ENCODE data around the gene CMPK1. TPM values are rescaled to one million over a fixed set of nuclear protein-coding genes. Genes with fewer than 3 reads are reported as not detected.

The CMPK1 gene
- total and polyA plus RNA-seq, 2 donors (not counting 1 experiment from before 2014, with no cell fraction given), result 65.1 to 87.4 TPM

DNA sequence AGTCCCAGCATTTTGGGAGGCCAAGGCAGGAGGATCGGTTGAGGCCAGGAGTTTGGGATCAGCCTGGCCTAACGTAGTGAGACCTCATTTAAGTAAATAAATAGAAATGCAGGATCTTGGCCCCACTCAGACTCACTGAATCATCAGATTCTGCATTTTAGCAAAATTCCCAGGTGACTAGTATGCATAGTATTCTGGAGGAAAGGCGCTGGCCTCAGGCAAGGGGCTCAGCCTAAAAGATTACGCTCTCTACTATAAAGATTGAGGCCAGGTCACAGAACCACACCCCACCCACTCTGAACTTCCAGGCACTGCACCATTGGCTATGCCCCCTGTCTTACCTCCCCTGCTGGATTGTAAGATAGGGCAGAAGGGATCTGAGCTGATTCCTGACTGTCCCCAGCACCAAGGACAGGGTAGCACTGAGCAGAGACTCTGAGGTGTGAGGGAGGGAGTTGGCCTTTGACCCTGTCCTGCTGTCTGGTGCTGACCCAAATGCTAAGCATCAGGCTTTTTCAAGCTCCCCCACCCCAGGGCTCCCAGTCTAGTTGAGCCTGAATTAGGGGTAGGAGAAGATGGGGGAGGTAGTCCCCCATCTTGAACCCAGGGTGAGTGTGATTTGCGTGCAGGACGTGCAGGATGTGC is 85.2 kb downstream of the CMPK1 start:
- Histone ChIP-seq H3K9me3 (ENCODE audit: control insufficient read depth, insufficient read depth, low read depth, low read length) (no peaks in the 10 kb centered on the region), H3K27ac (ENCODE audit: insufficient read depth, low read length) (no peak overlapping the region), H4K20me1 (ENCODE audit: control insufficient read depth, extremely low read depth, insufficient read depth, low read length) (no peaks in the 10 kb centered on the region), H2AFZ (ENCODE audit: low read length) (no peak overlapping the region), H3K36me3 (ENCODE audit: control insufficient read depth, insufficient read depth, low read length) (no peaks in the 10 kb centered on the region), H3K4me3 (replicated peaks in 1 of 4; ENCODE audit: control extremely low read depth in 1 of 4, insufficient read depth in 1 of 4, low read depth in 3 of 4, low read length in 4 of 4) (no peak overlapping the region), H3K4me1 (ENCODE audit: control insufficient read depth, extremely low read depth, insufficient read depth, low read length) (no peaks in the 10 kb centered on the region), H3K27me3 (ENCODE audit: control insufficient read depth, insufficient read depth, low read length) (peaks cover 24% of the 10 kb centered on the region), H3K9ac (ENCODE audit: insufficient read depth, low read length) (no peak overlapping the region), H3K79me2 (ENCODE audit: control insufficient read depth, insufficient read depth, low read length) (no peaks in the 10 kb centered on the region), H3K4me2 (ENCODE audit: extremely low read depth, insufficient read depth, low read length) (no peak overlapping the region)
- no peak for TF ChIP-seq EZH2 (IDR thresholded peaks at IDR 0.05; ENCODE audit: low read length, missing control alignments)
- TF ChIP-seq, protein P1, sequence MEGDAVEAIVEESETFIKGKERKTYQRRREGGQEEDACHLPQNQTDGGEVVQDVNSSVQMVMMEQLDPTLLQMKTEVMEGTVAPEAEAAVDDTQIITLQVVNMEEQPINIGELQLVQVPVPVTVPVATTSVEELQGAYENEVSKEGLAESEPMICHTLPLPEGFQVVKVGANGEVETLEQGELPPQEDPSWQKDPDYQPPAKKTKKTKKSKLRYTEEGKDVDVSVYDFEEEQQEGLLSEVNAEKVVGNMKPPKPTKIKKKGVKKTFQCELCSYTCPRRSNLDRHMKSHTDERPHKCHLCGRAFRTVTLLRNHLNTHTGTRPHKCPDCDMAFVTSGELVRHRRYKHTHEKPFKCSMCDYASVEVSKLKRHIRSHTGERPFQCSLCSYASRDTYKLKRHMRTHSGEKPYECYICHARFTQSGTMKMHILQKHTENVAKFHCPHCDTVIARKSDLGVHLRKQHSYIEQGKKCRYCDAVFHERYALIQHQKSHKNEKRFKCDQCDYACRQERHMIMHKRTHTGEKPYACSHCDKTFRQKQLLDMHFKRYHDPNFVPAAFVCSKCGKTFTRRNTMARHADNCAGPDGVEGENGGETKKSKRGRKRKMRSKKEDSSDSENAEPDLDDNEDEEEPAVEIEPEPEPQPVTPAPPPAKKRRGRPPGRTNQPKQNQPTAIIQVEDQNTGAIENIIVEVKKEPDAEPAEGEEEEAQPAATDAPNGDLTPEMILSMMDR (conservative IDR thresholded peaks at IDR 0.05 in 1 of 2, IDR thresholded peaks at IDR 0.05 in 1 of 2; ENCODE audit: low read depth in 1 of 2, low read length in 2 of 2), result no peak
- no peak for DNase-seq (ENCODE audit: low read depth in 2 of 2)

DNA sequence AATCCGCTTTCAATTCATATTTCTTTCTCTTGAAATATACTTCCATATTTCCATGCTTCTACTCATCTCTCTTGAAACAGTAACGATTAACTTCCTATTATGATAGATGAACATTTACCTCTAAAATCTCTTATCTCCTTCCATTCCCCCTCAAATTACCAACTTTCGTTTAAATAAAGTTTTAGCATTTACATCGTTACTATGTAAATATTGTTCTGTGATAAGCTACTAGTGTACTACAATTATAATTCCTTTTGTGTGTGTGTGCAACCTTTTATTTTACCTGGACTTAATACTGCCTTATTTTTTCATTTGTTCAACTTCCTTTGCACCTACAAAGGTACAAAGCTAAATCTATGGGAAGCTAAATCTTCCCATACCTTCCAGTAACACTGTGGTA is 87.0 kb downstream of the CMPK1 start:
- Histone ChIP-seq H4K20me1 (ENCODE audit: control insufficient read depth, extremely low read depth, insufficient read depth, low read length) (no peaks in the 10 kb centered on the region), H3K9me3 (ENCODE audit: control insufficient read depth, insufficient read depth, low read depth, low read length) (no peaks in the 10 kb centered on the region), H2AFZ (ENCODE audit: low read length) (no peak overlapping the region), H3K36me3 (ENCODE audit: control insufficient read depth, insufficient read depth, low read length) (no peaks in the 10 kb centered on the region), H3K9ac (ENCODE audit: insufficient read depth, low read length) (no peak overlapping the region), H3K27ac (ENCODE audit: insufficient read depth, low read length) (no peak overlapping the region), H3K4me1 (ENCODE audit: control insufficient read depth, extremely low read depth, insufficient read depth, low read length) (no peaks in the 10 kb centered on the region), H3K4me3 (replicated peaks in 1 of 4; ENCODE audit: control extremely low read depth in 1 of 4, insufficient read depth in 1 of 4, low read depth in 3 of 4, low read length in 4 of 4) (no peak overlapping the region), H3K27me3 (ENCODE audit: control insufficient read depth, insufficient read depth, low read length) (peaks cover 14% of the 10 kb centered on the region), H3K79me2 (ENCODE audit: control insufficient read depth, insufficient read depth, low read length) (no peaks in the 10 kb centered on the region), H3K4me2 (ENCODE audit: extremely low read depth, insufficient read depth, low read length) (no peak overlapping the region)
- no peak for DNase-seq (ENCODE audit: low read depth in 2 of 2)
- TF ChIP-seq, protein P1 (conservative IDR thresholded peaks at IDR 0.05 in 1 of 2, IDR thresholded peaks at IDR 0.05 in 1 of 2; ENCODE audit: low read depth in 1 of 2, low read length in 2 of 2), result no peak
- no peak for TF ChIP-seq EZH2 (IDR thresholded peaks at IDR 0.05; ENCODE audit: low read length, missing control alignments)

DNA sequence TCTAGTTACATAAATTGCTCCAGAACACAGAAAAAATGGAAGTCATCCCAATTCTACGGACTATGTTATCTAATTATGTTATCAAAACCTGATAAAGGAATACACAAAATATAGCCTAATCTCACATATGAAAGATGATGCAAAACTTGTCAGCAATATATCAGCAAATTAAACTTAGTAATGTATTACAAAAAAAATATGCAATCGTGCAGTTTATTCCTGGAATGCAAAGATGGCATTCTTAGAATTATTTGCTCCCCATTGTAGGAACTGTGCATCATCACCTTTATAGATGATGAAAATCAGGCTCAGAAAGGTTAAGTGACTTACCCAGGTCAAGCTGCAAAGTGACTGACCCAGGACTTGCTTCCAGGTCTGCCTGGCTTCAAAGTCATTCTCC is 90.3 kb downstream of the CMPK1 start:
- no peaks in the 10 kb centered on the region for H3K79me2 ChIP-seq (ENCODE audit: control insufficient read depth, insufficient read depth, low read length)
- no peak overlapping the region for H3K4me2 ChIP-seq (ENCODE audit: extremely low read depth, insufficient read depth, low read length)
- no peak overlapping the region for H3K4me3 ChIP-seq (replicated peaks in 1 of 4; ENCODE audit: control extremely low read depth in 1 of 4, insufficient read depth in 1 of 4, low read depth in 3 of 4, low read length in 4 of 4)
- H3K27me3 ChIP-seq (ENCODE audit: control insufficient read depth, insufficient read depth, low read length), result no peaks in the 10 kb centered on the region
- no peak for DNase-seq (ENCODE audit: low read depth in 2 of 2)
- no peak for TF ChIP-seq EZH2 (IDR thresholded peaks at IDR 0.05; ENCODE audit: low read length, missing control alignments)
- TF ChIP-seq, protein P1 (conservative IDR thresholded peaks at IDR 0.05 in 1 of 2, IDR thresholded peaks at IDR 0.05 in 1 of 2; ENCODE audit: low read depth in 1 of 2, low read length in 2 of 2), result no peak
- no peak overlapping the region for H3K27ac ChIP-seq (ENCODE audit: insufficient read depth, low read length)
- H3K9ac ChIP-seq (ENCODE audit: insufficient read depth, low read length), result no peak overlapping the region
- no peaks in the 10 kb centered on the region for H3K36me3 ChIP-seq (ENCODE audit: control insufficient read depth, insufficient read depth, low read length)
- no peaks in the 10 kb centered on the region for H3K9me3 ChIP-seq (ENCODE audit: control insufficient read depth, insufficient read depth, low read depth, low read length)
- H4K20me1 ChIP-seq (ENCODE audit: control insufficient read depth, extremely low read depth, insufficient read depth, low read length), result no peaks in the 10 kb centered on the region
- H2AFZ ChIP-seq (ENCODE audit: low read length), result no peak overlapping the region
- no peaks in the 10 kb centered on the region for H3K4me1 ChIP-seq (ENCODE audit: control insufficient read depth, extremely low read depth, insufficient read depth, low read length)
